GM19397 (cell line): ENCODE data around the gene PRELP.

ENCODE experiments used
- ATAC-seq: cut with Tn5 transposase; IDR thresholded peaks from one replicate; pipeline ENCODE4 v1.9.1; 2021; ENCODE audit warnings: mild to moderate bottlenecking, moderate library complexity; ENCODE audit not compliant: unreplicated experiment

The PRELP gene

DNA sequence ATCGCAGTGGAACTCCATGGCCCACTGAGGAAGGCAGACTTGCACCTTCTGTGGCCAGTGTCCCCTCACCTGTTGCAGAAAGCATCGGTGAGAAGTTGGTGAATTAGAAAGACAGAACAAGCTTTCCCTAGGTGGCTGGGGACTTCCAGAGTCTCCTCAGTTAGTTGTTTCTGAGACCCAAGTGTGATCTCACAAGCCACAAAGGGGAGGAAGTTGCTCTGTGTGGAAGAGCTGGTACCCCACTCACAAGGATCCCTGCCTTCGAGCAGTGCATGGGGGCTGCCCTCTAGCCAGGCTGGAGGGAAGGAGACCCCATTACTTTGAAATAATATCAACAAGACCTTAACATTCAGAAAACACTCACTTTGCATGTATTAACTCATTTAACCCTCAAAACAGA, 2.1 kb downstream of the PRELP start:
- ATAC-seq = no peak

DNA sequence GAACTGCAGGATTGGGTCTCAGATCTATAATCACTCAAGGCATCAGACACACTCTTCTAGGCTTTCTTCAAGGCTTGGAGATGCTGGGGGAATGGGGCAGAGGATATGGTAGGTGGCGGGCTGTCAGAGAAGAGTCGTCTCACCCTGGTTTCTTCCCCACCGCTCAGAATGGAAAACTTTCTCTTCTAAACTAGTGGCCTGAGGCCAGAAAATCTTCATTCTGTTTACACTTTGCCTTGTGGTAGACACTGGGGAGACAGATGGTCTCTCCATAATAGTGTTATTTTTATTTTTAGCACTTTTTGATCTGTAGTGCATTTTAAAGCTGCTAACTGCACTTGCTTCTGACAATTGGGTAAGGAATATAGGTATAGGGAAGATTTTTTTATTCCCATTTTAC, 2.6 kb downstream of the PRELP start:
- ATAC-seq = no peak

DNA sequence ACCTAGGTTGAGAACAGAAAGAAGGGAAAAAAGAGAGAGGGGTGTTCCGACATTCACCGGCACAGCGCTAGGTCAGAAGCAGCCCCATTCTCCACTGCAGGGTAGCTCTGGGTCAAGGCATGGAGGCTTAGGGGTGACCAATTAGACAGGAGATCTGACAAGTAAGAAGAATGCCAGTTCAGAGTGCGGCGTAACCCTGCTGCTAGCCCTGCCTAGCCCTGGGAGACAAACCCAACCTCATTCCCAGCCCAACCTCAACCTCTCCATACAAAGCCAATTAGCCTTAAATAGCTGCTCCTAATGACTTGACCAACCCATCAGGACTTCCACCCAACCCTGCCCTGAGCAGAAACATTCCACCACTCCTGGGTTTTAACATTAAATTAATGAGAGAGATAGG, 3.4 kb downstream of the PRELP start:
- ATAC-seq = no peak

DNA sequence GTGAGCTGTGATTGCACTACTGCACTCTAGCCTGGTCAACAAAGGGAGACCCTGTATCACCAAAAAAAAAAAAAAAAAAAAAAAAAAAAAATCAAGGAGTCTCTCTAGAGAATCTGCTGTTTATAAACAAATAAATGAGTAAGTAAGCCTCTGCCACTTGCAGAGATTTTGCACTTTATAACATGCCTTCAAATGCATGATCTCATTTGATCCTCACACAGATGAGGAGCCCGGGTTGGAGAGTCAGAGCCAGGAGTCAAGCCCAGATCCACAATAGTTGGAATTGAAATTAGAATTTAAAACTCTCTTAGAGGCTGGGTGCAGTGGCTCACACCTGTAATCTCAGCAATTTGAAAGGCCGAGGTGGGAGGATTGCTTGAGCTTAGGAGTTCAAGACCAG, 4.0 kb downstream of the PRELP start:
- ATAC-seq = no peak

DNA sequence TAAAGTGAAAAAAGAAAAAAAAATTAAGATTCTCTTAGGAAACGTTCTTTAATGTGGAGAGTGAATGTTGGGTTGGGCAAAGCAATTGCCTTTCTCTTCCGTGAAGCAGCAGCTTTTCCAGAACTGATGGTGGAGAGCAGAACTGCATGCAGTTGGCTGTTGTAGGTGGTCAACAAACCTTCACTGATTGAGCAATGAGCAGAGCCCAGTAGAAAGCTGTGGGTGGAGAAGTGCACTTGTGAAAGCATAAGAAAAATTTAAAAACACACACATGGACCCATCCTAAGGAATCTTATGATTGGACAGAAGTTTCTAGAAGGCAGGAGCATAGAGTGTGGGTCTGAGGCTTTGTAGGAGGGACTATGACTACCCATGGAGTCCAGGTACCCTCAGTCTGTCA, 4.5 kb downstream of the PRELP start:
- no peak for ATAC-seq

DNA sequence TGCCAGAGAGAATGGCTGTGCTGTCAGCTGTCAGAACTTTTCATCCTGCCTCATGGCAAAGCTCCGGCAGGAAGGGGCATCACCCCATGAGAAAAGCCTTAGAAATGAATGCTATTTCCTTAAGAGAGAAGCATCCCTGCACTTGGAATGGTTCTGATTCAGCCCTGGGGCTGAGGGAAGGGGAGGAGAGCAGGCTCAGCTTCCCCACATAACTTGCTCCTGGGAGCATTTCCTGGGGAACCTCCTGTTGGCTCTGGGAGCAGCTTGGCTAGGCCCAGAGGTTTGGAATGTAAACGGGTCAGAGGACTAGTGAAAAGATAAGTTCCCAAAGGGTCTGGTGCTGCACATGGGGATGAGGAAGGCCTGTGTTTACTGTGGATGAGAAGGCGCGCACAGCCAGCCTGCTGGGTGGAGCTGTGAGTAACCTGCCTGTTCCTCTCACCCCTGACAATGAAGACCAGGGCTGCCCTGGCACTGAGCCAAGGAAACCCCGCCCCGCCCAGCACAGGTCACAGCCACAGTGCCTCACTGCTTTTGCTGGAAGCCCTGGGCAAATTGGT, 5.0 kb downstream of the PRELP start:
- no peak for ATAC-seq

DNA sequence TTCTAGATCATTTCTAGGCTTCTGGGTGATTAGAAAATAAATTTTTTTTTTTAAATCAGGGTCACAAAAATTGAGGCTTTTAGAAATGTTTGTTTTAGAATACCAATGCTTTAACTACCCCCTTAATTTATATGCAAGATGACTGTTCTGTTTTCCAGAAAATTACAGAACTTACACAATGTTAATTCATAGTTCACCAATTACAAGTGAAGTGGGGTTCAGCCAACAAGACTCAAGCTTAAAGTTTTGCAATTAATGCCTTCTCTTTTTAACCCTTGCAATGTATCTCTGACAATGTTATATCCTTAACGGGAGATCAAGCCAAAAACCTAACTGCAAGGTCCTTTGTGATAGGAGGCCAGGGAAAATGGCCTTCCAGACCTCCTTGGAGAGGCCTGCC, 5.6 kb downstream of the PRELP start:
- ATAC-seq = no peak

DNA sequence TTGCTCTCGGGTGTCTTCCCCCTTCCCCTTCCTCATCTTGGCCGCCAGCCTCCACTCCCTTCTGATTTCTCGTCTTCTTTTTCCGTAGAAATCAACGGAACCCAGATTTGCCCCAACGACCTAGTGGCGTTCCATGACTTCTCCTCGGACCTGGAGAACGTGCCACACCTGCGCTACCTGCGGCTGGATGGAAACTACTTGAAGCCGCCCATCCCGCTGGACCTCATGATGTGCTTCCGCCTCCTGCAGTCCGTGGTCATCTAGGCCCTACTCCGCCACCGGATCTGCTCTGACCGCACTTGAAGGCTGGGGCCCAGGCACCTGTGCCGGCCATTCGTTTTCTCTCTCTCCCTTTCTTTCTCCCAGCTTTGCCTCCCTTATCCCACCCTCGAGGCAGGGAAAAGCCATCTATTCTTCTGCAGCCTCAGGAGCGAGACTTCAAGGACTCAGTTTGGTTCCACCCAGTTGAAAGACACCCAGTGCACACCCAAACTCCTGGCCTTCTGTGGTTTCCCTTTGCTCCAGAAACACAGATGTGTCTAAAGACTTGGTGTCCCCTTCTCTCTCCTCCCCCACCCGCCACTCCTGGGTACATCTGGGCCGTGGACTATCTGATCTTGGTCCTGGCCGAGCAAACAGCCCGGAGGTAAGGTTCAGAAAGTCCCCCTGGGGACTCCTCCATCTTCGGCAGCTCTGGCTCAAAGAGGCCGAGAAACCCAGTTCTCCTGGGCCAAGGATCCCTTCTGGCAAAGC, 11.2 kb downstream of the PRELP start:
- ATAC-seq = no peak

DNA sequence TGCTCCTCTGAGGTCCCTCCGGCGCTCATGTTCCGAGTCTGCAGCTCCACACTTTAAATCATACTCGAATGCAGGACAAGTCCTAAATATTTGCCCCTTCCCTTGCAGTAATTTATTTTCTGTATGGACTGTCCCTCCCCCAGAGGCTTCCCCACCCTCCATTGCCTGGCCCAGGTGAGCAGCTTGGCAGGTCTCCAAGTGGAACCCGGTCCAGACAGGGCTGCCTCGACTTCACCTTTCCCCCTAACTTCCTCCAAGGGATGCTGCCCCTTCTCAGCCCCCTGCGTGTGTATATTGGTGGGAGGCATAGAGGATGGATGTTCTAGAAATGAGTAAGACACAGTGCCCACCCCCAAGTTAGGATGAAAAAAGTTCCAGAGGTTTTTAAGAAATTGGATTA, 12.9 kb downstream of the PRELP start:
- ATAC-seq = no peak

DNA sequence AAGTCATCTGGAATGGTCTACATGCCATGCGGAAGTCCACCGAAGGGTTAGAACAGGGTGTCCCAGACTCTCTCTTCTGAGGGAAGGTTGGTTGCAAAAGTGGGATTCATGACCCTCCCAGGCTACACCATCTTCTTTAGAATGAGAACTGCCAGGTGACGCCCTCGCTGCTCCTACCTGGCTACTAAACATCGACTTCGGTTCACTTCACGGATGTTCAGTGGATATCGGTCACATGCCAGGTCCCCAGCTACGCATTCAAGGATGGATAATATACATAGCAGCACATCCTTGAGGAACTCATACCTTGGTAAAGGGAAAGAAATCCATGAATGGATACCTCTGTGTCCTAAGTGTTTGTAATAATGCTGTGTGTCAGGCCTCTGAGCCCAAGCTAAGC, 15.0 kb downstream of the PRELP start:
- ATAC-seq = no peak

DNA sequence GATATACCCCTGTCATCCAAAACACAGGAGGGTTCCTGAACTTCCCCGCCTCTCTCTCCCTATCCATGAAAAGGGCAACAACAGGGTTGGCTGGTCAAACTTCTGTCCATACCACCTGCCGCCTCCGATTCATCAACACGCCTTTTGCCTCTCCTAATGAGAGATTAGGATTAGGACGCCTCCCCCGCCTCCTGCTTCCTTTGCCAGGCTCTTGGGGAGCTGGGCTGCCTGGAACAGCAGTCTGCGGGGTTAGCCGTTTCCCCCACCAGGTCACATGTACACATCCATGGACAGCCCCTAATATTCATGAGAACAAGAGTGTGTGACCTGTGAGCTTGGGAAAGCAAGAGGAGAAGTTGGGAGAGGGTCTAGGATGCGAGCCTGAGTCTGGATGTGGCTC, 16.1 kb downstream of the PRELP start:
- no peak for ATAC-seq

DNA sequence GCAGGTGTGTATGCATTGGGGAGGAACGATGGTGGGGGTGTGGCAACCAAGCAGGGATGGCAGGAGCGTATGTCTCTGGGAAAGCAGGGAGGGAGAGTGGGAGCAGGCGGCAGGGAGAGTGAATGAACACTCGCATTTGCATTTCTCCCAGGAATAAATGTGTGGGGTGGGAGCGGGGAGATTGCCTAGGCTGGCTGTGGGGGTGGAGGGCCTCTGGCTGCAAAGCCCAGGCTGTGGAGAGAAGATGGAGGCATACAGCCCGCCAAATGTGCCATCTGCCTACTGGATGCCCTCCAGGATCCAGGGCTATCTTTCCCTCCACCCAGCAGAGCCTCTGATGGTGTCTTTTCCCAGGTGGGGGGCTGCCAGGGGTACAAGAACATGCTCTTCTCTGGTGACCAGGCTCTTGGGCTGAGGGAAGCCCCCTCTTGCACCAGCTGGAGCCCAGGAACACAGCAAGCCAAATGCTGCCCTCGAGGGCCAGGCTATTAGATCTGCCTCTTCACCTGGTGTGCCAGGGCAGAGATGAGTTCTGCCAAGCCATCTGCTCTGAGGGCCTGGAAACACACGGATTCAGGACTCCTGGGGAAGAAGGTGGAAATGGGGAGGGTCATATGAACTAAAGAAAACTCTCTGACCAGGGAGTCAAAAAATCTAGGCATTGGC, 16.6 kb downstream of the PRELP start:
- ATAC-seq = no peak

DNA sequence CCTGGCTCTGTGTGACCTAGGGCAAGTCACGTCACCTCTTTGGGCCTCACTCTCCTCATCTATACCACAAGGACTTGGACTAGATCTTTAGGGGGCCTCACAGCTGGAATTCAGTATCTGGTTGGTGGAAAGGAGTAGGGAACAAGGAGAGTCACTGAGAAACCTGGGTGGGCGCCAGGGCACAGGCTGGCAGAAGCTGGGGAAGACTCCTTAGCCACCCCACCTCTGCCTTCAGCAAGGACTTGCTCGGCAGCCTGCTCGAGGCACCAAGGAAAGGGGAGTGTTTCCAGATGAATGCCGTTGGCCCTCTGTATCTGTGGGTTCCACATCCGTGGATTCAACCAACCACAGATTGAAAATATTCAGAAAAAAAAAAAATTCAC, 17.1 kb downstream of the PRELP start:
- no peak for ATAC-seq

DNA sequence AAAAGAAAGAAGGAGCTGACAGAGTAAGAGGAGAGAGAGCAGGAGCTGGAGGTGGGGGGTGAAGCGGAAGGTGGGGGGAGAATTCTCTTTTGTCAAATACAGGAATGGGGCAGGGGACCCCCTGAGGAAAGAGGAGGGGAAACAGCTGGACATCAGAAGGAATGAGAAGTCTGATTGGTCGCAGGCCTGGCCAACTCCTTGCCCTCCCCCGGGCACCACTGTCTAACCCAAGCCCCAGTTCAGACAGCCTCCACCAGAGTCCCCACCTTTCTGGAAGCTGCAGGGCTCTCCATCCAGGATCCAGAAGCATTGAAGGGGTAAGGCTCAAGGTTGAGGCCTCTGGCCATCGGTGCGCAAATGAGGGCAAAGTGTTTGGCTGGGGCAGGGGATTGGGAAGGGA, 18.3 kb downstream of the PRELP start, which contains the start of gene OPTC:
OPTC (plus strand) TSS at position 253 of the 400 bp plus-strand sequence. CDS start 1,853 bp downstream, outside the sequence.
- ATAC-seq = no peak

DNA sequence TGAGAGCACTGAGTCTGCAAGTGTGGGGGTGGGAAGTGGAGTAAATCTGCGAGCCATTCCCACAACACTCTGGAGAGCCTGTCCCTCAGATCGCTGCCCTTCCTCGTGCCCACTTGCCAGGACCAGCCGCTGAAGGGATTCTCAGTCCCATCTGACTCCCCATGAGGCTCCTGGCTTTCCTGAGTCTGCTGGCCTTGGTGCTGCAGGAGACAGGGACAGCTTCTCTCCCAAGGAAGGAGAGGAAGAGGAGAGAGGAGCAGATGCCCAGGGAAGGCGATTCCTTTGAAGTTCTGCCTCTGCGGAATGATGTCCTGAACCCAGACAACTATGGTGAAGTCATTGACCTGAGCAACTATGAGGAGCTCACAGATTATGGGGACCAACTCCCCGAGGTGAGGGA, 20.2 kb downstream of the PRELP start:
- no peak for ATAC-seq

DNA sequence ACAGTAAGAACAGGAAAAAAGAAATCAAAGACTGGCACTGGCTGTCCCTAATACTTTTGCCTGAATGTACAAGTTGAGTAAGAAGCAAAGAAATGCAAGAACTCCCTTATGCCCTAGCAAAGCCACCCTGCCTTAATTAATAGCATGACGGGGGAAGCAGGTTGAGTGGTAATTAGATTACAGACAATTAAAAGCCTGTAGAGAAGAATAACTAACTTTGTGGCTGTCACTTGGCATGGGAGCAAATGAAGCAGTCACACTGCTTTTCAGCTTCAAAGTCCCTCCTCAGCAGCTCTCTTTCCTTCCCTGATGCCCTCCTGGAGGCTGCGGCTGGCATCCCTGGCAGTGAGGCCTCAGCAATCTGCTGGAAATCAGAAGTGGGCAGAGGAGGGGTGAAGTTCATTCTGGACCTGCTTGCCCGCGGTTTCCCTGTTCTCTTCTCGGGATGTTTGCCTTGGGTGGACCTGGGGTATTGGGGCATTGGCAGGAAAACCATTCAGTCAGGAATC, 21.7 kb downstream of the PRELP start:
- ATAC-seq = no peak

DNA sequence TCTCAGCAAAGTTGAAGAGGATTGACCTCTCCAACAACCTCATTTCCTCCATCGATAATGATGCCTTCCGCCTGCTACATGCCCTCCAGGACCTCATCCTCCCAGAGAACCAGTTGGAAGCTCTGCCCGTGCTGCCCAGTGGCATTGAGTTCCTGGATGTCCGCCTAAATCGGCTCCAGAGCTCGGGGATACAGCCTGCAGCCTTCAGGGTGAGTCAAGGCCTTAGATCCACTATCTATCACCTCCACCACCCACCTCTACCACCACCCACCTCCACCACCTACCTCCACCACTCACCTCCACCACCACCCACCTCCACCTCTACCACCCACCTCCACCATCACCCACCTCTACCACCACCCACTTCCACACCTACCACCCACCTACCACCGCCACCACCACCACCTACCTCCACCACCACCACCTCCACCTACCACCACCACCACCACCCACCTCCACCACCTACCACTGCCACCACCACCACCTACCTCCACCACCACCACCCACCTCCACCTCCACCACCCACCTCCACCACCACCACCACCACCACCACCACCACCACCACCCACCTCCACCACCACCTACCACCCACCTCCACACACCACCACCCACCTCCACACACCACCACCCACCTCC, 24.2 kb downstream of the PRELP start:
- no peak for ATAC-seq

DNA sequence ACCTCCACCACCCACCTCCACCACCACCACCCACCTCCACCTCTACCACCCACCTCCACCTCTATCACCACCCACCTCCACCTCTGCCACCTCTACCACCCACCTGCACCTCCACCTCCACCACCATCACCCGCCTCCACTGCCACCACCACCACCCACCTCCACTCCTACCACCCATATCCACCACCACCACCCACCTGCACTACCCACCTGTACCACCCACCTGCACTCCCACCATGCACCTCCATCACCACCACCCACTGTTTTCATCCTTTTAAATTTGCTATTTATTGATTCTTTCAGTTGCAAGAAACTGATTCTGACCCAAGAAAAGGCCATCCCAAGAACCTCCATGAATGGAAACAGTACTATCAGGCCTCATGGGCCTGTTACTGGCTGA, 24.7 kb downstream of the PRELP start:
- ATAC-seq = no peak

DNA sequence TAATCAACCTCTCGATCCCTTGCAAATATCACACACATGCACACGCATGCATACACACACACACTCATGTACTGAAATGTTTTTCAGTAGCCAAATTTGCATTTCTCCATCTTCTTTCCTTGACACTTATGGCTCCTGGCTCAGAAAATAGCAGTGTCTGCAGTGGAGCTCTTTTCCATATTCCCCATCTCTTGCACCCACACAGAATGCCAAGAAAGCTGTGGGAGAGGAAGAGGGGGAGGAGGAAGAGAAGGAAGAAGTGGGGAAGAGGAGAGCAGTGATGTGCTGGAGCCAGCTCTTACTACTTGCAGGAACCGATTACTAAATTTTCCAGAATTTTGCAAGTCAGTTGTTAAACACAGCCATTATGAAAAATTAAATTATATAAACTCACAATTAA, 28.2 kb downstream of the PRELP start:
- no peak for ATAC-seq

DNA sequence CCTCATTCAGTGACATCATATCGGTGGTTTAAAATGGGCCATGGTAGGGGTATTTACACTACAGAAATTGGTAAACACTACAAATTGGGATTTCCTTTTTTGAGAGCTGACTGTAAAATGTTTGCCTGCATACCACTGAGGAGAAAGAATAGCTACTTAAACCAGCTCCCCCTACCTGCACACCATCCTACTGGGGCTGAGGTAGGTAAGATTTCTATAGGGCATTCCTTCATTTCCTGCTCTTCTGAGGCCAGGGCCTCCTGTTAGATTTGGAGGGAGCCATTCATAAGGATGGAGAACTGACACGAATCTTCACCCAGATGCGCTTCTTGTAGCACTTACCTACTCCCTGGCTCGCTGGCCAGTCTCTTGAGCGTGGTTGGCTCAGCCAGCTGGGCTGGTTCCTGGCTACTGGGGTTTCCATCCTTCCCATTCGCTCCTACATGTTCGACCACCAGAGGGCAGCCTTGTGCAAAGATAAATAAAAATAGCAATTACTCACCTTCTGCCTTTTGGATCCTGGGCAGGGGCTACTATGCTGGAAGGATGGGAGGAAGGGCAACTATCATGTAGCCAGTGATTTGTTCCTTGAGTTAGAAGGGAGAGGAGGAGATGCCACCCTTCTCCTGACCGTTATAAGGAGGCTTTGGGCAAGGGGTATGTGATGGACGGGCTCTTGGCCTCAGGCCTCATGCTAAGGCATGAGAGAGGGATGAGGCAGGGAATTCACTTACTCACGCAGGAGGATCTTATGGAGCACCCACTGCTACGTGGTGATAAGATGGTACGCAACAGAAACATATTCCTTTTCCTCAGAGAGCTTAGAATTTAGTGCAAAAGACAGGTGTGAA, 29.0 kb downstream of the PRELP start:
- no peak for ATAC-seq
